Measurements from ENCODE around the gene IER5.

- TF ChIP-seq, protein P1, sequence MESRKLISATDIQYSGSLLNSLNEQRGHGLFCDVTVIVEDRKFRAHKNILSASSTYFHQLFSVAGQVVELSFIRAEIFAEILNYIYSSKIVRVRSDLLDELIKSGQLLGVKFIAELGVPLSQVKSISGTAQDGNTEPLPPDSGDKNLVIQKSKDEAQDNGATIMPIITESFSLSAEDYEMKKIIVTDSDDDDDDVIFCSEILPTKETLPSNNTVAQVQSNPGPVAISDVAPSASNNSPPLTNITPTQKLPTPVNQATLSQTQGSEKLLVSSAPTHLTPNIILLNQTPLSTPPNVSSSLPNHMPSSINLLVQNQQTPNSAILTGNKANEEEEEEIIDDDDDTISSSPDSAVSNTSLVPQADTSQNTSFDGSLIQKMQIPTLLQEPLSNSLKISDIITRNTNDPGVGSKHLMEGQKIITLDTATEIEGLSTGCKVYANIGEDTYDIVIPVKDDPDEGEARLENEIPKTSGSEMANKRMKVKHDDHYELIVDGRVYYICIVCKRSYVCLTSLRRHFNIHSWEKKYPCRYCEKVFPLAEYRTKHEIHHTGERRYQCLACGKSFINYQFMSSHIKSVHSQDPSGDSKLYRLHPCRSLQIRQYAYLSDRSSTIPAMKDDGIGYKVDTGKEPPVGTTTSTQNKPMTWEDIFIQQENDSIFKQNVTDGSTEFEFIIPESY (CRISPR knock-in tag; IDR thresholded peaks at IDR 0.05): no peak
- TF ChIP-seq, protein P2, sequence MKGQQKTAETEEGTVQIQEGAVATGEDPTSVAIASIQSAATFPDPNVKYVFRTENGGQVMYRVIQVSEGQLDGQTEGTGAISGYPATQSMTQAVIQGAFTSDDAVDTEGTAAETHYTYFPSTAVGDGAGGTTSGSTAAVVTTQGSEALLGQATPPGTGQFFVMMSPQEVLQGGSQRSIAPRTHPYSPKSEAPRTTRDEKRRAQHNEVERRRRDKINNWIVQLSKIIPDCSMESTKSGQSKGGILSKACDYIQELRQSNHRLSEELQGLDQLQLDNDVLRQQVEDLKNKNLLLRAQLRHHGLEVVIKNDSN (CRISPR knock-in tag; IDR thresholded peaks at IDR 0.05): no peak
- TF ChIP-seq, protein P3, sequence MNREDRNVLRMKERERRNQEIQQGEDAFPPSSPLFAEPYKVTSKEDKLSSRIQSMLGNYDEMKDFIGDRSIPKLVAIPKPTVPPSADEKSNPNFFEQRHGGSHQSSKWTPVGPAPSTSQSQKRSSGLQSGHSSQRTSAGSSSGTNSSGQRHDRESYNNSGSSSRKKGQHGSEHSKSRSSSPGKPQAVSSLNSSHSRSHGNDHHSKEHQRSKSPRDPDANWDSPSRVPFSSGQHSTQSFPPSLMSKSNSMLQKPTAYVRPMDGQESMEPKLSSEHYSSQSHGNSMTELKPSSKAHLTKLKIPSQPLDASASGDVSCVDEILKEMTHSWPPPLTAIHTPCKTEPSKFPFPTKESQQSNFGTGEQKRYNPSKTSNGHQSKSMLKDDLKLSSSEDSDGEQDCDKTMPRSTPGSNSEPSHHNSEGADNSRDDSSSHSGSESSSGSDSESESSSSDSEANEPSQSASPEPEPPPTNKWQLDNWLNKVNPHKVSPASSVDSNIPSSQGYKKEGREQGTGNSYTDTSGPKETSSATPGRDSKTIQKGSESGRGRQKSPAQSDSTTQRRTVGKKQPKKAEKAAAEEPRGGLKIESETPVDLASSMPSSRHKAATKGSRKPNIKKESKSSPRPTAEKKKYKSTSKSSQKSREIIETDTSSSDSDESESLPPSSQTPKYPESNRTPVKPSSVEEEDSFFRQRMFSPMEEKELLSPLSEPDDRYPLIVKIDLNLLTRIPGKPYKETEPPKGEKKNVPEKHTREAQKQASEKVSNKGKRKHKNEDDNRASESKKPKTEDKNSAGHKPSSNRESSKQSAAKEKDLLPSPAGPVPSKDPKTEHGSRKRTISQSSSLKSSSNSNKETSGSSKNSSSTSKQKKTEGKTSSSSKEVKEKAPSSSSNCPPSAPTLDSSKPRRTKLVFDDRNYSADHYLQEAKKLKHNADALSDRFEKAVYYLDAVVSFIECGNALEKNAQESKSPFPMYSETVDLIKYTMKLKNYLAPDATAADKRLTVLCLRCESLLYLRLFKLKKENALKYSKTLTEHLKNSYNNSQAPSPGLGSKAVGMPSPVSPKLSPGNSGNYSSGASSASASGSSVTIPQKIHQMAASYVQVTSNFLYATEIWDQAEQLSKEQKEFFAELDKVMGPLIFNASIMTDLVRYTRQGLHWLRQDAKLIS (CRISPR knock-in tag; IDR thresholded peaks at IDR 0.05): no peak
- TF ChIP-seq EHMT2 (IDR thresholded peaks at IDR 0.05) (no peak), ATF2 (CRISPR knock-in tag; IDR thresholded peaks at IDR 0.05) (no peak), POLR2AphosphoS5 (IDR thresholded peaks at IDR 0.05; ENCODE audit: control insufficient read depth, insufficient read depth, low read depth, low read length) (no peak), ZNF174 (CRISPR knock-in tag; IDR thresholded peaks at IDR 0.05) (no peak), CBX3 (IDR thresholded peaks at IDR 0.05; ENCODE audit: borderline replicate concordance in 1 of 2, low read length in 2 of 2) (no peak), CTCF (IDR thresholded peaks at IDR 0.05 in 2 of 3, conservative IDR thresholded peaks at IDR 0.05 in 1 of 3; ENCODE audit: insufficient read depth in 2 of 3, low read depth in 1 of 3, low read length in 3 of 3) (no peak), CCNT2 (IDR thresholded peaks at IDR 0.05; ENCODE audit: borderline replicate concordance, extremely low read depth, insufficient read length, low read depth, low read length) (no peak), XRCC3 (IDR thresholded peaks at IDR 0.05) (no peak), ZNF57 (CRISPR knock-in tag; IDR thresholded peaks at IDR 0.05) (no peak)
- TF ChIP-seq, protein P4, sequence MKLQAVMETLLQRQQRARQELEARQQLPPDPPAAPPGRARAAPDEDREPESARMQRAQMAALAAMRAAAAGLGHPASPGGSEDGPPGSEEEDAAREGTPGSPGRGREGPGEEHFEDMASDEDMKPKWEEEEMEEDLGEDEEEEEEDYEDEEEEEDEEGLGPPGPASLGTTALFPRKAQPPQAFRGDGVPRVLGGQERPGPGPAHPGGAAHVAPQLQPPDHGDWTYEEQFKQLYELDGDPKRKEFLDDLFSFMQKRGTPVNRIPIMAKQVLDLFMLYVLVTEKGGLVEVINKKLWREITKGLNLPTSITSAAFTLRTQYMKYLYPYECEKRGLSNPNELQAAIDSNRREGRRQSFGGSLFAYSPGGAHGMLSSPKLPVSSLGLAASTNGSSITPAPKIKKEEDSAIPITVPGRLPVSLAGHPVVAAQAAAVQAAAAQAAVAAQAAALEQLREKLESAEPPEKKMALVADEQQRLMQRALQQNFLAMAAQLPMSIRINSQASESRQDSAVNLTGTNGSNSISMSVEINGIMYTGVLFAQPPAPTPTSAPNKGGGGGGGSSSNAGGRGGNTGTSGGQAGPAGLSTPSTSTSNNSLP (IDR thresholded peaks at IDR 0.05; ENCODE audit: borderline replicate concordance, low read depth, low read length): no peak
Measured at GRCh38 chr1:181064702-181065101, 23.8 kb upstream of the IER5 start.
